Measurements from ENCODE around the gene CHCHD3.
A peak's percentile ranks its signal among the peaks of the same experiment; 100 is the strongest.
"Not testable (repeated sequence)": the region's sequence is repeated elsewhere in the genome, so short reads cannot be mapped to it uniquely, and the experiment has no call there.

CHCHD3 gene

GRCh38 chr7:133040674-133041073 lies 41.2 kb downstream of the CHCHD3 start:
- FAIRE-seq: no peak

- no peak for FAIRE-seq
Observed at GRCh38 chr7:133040178-133040577, 41.7 kb downstream of the CHCHD3 start.

- no peak for FAIRE-seq
Observed at GRCh38 chr7:133039614-133040013, 42.3 kb downstream of the CHCHD3 start.

- FAIRE-seq: no peak
Observed at GRCh38 chr7:133036289-133036688, 45.6 kb downstream of the CHCHD3 start.

GRCh38 chr7:133035240-133035639 lies 46.6 kb downstream of the CHCHD3 start:
- FAIRE-seq: not testable (repeated sequence)

- FAIRE-seq: no peak
Observed at GRCh38 chr7:133030346-133030745, 51.5 kb downstream of the CHCHD3 start.

GRCh38 chr7:133029463-133029862 lies 52.4 kb downstream of the CHCHD3 start:
- FAIRE-seq: no peak

GRCh38 chr7:133027397-133027796 lies 54.5 kb downstream of the CHCHD3 start:
- FAIRE-seq: no peak

- no peak for FAIRE-seq
Observed at GRCh38 chr7:133026210-133026859, 55.6 kb downstream of the CHCHD3 start.

GRCh38 chr7:133025056-133025455 lies 56.8 kb downstream of the CHCHD3 start:
- FAIRE-seq: no peak

GRCh38 chr7:133024596-133024995 lies 57.3 kb downstream of the CHCHD3 start:
- FAIRE-seq: no peak

- no peak for FAIRE-seq
Observed at GRCh38 chr7:133023370-133024071, 58.4 kb downstream of the CHCHD3 start.

GRCh38 chr7:133022661-133023060 lies 59.2 kb downstream of the CHCHD3 start:
- peak; percentile 52 for FAIRE-seq

GRCh38 chr7:133021196-133021595 lies 60.7 kb downstream of the CHCHD3 start:
- FAIRE-seq: no peak

- FAIRE-seq: no peak
Observed at GRCh38 chr7:133020496-133020895, 61.4 kb downstream of the CHCHD3 start.

- FAIRE-seq: peak; percentile 15
Observed at GRCh38 chr7:133019590-133019989, 62.3 kb downstream of the CHCHD3 start.

GRCh38 chr7:133016604-133017003 lies 65.3 kb downstream of the CHCHD3 start:
- FAIRE-seq: no peak

- FAIRE-seq: no peak
Observed at GRCh38 chr7:133015888-133016287, 66.0 kb downstream of the CHCHD3 start.

GRCh38 chr7:133011746-133012145 lies 70.1 kb downstream of the CHCHD3 start:
- FAIRE-seq: no peak

GRCh38 chr7:133009426-133010252 lies 72.3 kb downstream of the CHCHD3 start:
- no peak for FAIRE-seq

GRCh38 chr7:133007961-133008360 lies 73.9 kb downstream of the CHCHD3 start:
- no peak for FAIRE-seq

- FAIRE-seq: no peak
Observed at GRCh38 chr7:133003052-133003910, 78.6 kb downstream of the CHCHD3 start.

GRCh38 chr7:133001727-133002126 lies 80.2 kb downstream of the CHCHD3 start:
- no peak for FAIRE-seq

Data from G401.6 (cell line).